ENCODE data around the gene C11orf68.

DNA sequence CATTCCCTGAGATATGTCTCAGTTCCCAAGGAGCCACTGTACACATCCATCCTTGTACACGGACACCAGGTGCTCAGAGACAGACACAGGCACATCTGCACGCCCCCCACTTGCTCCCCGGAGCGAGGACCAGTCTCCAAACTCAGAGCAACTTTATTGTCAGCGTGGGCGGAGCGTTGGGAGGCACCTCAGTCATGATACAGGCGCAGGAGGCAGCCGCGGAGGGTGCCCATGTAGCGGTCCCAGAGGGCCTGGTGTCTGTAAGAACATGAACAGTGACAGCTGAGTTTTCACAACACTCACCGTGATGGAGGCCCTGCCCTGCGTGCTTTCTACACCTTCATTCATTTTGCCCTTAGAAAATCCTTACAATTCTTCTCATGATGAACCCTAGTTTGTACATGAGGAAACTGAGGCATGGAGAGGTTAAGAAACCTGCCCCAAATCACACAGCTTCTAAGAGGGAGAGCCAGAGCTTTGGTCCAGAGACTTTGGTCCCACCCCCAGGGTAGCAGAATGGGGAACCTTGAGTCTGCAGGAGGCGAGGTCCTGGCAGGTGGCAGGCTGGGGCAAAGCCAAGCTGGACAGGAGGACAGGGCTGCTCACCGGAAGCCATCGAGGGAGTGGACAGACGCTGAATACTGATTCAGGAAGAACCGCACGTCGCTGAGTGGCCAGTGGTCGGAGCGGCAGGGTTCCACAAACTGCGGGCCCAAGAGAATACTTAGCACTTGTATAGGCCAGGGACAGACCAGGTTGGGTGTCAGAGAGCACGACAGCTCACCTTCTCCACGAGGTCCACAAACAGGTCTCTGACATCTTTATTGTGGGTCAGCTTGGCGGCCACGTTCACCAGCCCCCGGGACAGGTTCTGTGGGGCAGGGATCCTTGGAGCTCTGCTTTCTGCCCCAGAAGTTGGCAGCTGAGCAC is 34.8 kb downstream of the C11orf68 start:
- TF ChIP-seq ZNF394 (tag by site-specific recombination; IDR thresholded peaks at IDR 0.05; ENCODE audit: borderline replicate concordance) = no peak
- TF ChIP-seq ZNF660 (tag by site-specific recombination; IDR thresholded peaks at IDR 0.05) = no peak

Data from HEK293 (cell line).